Lower lobe of right lung (tissue), 2 donors: ENCODE results near the gene TNNI2. TPM values are rescaled to one million over a fixed set of nuclear protein-coding genes. Genes with fewer than 3 reads are reported as not detected.

Experiments
- ATAC-seq, 2 donors: fragments of 200-7000 bp; cut with Tn5 transposase; one replicate each; pipeline ENCODE4 v1.9.1; 2020 to 2022; ENCODE audit warnings: mild to moderate bottlenecking in 2 of 2, moderate library complexity in 2 of 2
- DNase-seq: peaks from one replicate; pipeline ENCODE4 v3.0.0-alpha.2; 2020
- H3K27ac ChIP-seq: fragments of 200-600 bp; one replicate; pipeline ENCODE4 v1.8.0; 2022
- H3K27me3 ChIP-seq: fragments of 200-600 bp; one replicate; pipeline ENCODE4 v1.8.0; 2022; ENCODE audit warnings: low read depth
- H3K36me3 ChIP-seq: fragments of 200-600 bp; one replicate; pipeline ENCODE4 v1.8.0; 2022; ENCODE audit warnings: mild to moderate bottlenecking
- H3K4me1 ChIP-seq: fragments of 200-600 bp; one replicate; pipeline ENCODE4 v1.8.0; 2022
- H3K4me3 ChIP-seq: fragments of 200-600 bp; one replicate; pipeline ENCODE4 v1.8.0; 2022; ENCODE audit warnings: mild to moderate bottlenecking
- H3K9me3 ChIP-seq: fragments of 200-600 bp; one replicate; pipeline ENCODE4 v1.8.0; 2022
- CTCF ChIP-seq: fragments of 200-600 bp; IDR thresholded peaks from one replicate; pipeline ENCODE4 v1.8.0; 2022; ENCODE audit warnings: antibody characterized with exemption, mild to moderate bottlenecking
- intact Hi-C: fragments of 100-400 bp; cut with DNase I; formaldehyde crosslinking; loops from one replicate; pipeline ENCODE4 v1.11.0; 2022
- total RNA-seq: library from RNA; stranded (reverse); fragmentation: NEBNext Ultra II Directional; extraction: Animal tissue kit (Norgen Biotek cat#: 25700); gene quantifications from one replicate; pipeline ENCODE4 v1.2.1, GENCODE V29; 2021
- donor health status: DM: no; HTN: yes; CAD: no; lungs with severe emphysema.

The TNNI2 gene
- total RNA-seq, 1 donor from 2014 or later = 17.7 TPM

DNA sequence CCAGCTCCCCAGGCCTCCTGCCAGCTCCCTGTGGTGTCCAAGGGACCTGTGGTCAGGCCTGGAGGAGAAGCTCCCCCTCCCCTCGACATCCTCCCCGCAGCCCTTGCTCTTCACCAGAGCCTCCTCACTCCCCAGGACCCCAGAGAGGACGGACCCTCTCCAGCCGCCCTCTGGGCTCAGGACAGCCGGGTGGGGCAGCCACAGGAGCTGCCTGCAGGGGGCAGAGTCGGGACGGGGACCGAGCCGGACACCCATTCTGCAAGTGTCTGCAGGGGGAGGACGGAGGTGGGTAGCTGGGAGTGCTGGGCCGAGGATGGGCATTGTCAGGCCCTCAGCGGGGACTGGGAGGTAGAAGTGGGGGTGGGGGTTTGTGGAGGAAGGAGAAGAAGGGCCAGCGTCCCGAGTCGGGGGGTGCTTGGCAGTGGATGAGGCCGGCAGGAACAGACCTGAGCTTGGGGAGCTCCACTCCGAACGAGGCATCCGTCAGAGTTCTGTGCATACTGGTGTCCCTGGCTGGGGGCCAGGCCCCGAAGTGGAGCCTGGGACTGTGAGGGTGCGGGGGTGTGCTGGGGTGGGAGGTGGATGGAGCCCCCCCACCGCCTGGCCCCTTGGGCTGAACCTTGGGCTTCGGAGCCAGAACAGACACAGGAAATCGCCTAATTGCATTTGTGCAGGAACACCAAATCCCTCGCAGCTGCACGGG is 37.7 kb downstream of the TNNI2 start:
- H3K27ac ChIP-seq = peak overlapping the region; percentile 18
- DNase-seq = peak; percentile 52
- ATAC-seq = no peak
- no peaks in the 10 kb centered on the region for H3K9me3 ChIP-seq
- peaks cover 23% of the 10 kb centered on the region for H3K4me1 ChIP-seq
- H3K4me3 ChIP-seq = no peak overlapping the region
- no peaks in the 10 kb centered on the region for H3K36me3 ChIP-seq
- peak; percentile 46 for TF ChIP-seq CTCF
- H3K27me3 ChIP-seq = no peaks in the 10 kb centered on the region
- intact Hi-C loops = no loop called here

GRCh38 chr11:1877211-1878136 is 38.7 kb downstream of the TNNI2 start:
- Histone ChIP-seq H3K27me3 (no peaks in the 10 kb centered on the region), H3K27ac (peak overlapping the region; percentile 18), H3K4me1 (peaks cover 32% of the 10 kb centered on the region), H3K4me3 (no peak overlapping the region), H3K36me3 (no peaks in the 10 kb centered on the region), H3K9me3 (no peaks in the 10 kb centered on the region)
- ATAC-seq (no peak), DNase-seq (peak; percentile 47)
- TF ChIP-seq CTCF = no peak
- intact Hi-C loops = no loop called here

DNA sequence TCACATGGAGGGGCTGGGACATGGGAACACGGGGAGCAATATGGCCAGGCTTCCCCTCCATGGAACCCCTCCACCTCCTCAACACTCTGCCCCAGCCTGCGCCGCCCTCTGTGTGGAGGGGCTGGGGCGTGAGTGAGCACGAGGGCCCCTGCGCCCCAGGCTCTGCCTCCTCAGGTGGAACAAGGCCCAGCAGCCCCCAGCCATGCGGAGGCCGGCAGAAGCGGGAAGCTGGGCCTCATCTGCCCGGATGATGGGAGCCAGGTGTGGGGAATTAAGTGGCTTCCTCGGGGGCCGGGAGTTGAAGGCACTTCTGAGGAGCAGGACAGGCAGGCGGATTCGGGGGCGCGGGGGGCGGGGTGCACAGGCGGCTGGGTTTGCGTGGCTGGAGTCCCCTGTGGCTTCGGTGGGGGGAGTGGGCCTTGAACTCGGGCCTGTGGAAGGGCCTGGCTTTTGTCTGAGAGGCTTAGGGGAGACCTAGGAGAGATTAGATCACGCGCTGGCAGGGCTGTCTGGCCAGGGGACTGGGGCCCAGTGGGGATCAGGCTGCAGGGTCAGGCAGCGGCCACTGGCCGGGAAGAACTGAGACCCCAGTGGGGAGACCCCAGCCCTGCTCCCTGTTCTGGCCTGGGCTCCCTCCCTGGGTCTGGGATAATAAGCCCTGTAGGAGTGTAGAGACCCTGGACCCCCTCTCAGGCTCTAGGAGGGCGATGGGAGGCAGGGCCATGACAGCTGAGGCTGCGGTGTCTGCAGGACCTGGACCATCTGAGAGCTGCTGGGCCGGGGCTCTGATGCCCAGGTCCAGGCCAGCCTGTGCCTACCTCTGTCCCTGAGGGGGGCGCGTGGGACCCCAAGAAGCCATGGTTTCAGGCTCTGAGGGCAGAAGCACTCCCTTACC is 39.6 kb downstream of the TNNI2 start:
- no peak overlapping the region for H3K4me3 ChIP-seq
- no peaks in the 10 kb centered on the region for H3K9me3 ChIP-seq
- intact Hi-C loops = no loop called here
- no peak for ATAC-seq
- no peak for TF ChIP-seq CTCF
- no peaks in the 10 kb centered on the region for H3K27me3 ChIP-seq
- no peak overlapping the region for H3K27ac ChIP-seq
- H3K4me1 ChIP-seq = peaks cover 32% of the 10 kb centered on the region
- DNase-seq = peak; percentile 37
- H3K36me3 ChIP-seq = no peaks in the 10 kb centered on the region

DNA sequence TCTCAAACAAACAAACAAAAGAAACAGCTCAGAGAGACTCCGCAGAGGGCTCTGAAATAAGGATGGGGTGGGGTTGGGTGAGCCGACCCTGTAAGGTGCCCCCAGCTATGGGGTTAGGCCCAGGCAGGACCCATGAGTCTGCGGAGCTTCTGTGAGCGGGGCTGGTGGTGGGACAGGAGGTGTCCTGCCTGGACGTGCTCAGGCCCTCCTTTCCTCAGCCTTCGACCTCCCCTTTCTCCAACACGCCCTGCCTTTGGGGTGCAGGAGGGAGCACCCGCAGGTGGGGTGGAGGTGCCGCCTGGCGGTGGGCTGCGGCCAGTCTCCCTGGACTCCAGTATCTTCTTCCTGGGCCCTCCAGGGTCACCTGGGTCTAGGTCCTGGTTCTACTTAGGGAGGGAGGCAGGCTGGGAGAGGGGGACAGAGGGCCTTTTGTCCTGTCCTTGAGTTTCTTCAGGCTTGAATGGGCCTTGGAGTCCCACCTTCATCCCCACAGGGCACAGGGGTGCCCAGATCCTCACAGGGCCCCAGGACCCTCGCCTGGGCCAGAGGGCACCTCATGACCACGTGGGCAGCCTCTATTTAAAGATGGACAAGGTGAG is 40.7 kb downstream of the TNNI2 start:
- H3K4me1 ChIP-seq = peaks cover 32% of the 10 kb centered on the region
- ATAC-seq (no peak), DNase-seq (peak; percentile 30)
- H3K27ac ChIP-seq = no peak overlapping the region
- peaks cover 6% of the 10 kb centered on the region for H3K36me3 ChIP-seq
- intact Hi-C loops = no loop called here
- no peak for TF ChIP-seq CTCF
- no peak overlapping the region for H3K4me3 ChIP-seq
- H3K9me3 ChIP-seq = no peaks in the 10 kb centered on the region
- no peaks in the 10 kb centered on the region for H3K27me3 ChIP-seq
